ENCODE measurements around the gene TSKS. TPM values are rescaled to one million over a fixed set of nuclear protein-coding genes. Genes with fewer than 3 reads are reported as not detected.

TSKS gene
- polyA plus RNA-seq, 12 donors, result 0.14 to 1.4 (median 0.50) TPM; not detected in 2

Other genes starting within 250 kb of the TSKS start
- gene RCN3, start 235.3 kb downstream of the TSKS start, polyA plus RNA-seq (ENCODE audit: insufficient read length in 12 of 12), result 100 to 1,000 TPM in 1 of 12 donors, 10 to 100 TPM in 10, not detected in 1; 34.9 to 102 (median 45.9) TPM
- 10 to 100 TPM in 11 of 12 donors, not detected in 1; 25.7 to 60.7 (median 52.9) TPM for gene NOSIP, start 182.8 kb downstream of the TSKS start, polyA plus RNA-seq (ENCODE audit: insufficient read length in 12 of 12)
- 1 to 10 TPM in 3 of 12 donors, under 1 TPM in 7, not detected in 2; 0.17 to 3.1 (median 0.61) TPM for gene PRRG2, start 182.0 kb downstream of the TSKS start, polyA plus RNA-seq (ENCODE audit: insufficient read length in 12 of 12)
- gene PRR12, start 172.1 kb downstream of the TSKS start, polyA plus RNA-seq (ENCODE audit: insufficient read length in 12 of 12), result 10 to 100 TPM in 11 of 12 donors, not detected in 1; 11.6 to 25.6 (median 14.3) TPM
- gene RRAS, start 123.2 kb downstream of the TSKS start, polyA plus RNA-seq (ENCODE audit: insufficient read length in 12 of 12), result 10 to 100 TPM in 11 of 12 donors, not detected in 1; 24.2 to 56.9 (median 28.4) TPM
- gene SCAF1, start 121.1 kb downstream of the TSKS start, polyA plus RNA-seq (ENCODE audit: insufficient read length in 12 of 12), result 10 to 100 TPM in 11 of 12 donors, not detected in 1; 15.6 to 44.2 (median 23.6) TPM
- 10 to 100 TPM in 11 of 12 donors, not detected in 1; 26.2 to 59.4 (median 30.9) TPM for gene IRF3, start 97.4 kb downstream of the TSKS start, polyA plus RNA-seq (ENCODE audit: insufficient read length in 12 of 12)
- gene BCL2L12, start 97.4 kb downstream of the TSKS start, polyA plus RNA-seq (ENCODE audit: insufficient read length in 12 of 12), result 10 to 100 TPM in 11 of 12 donors, not detected in 1; 19.7 to 31.1 (median 25.5) TPM
- 100 to 1,000 TPM in 11 of 12 donors, not detected in 1; 158 to 200 (median 173) TPM for gene PRMT1, start 86.0 kb downstream of the TSKS start, polyA plus RNA-seq (ENCODE audit: insufficient read length in 12 of 12)
- 1 to 10 TPM in 6 of 12 donors, under 1 TPM in 4, not detected in 2; 0.78 to 1.5 (median 1.1) TPM for gene ADM5, start 73.7 kb downstream of the TSKS start, polyA plus RNA-seq (ENCODE audit: insufficient read length in 12 of 12)
- gene CPT1C, start 72.2 kb downstream of the TSKS start, polyA plus RNA-seq (ENCODE audit: insufficient read length in 12 of 12), result 10 to 100 TPM in 5 of 12 donors, 1 to 10 TPM in 5, not detected in 2; 5.6 to 14.2 (median 9.9) TPM
- gene AP2A1, start 3.7 kb upstream of the TSKS start, polyA plus RNA-seq (ENCODE audit: insufficient read length in 12 of 12), result 10 to 100 TPM in 11 of 12 donors, not detected in 1; 44.1 to 78.6 (median 47.9) TPM
- gene FUZ, start 50.0 kb upstream of the TSKS start, polyA plus RNA-seq (ENCODE audit: insufficient read length in 12 of 12), result 10 to 100 TPM in 11 of 12 donors, not detected in 1; 11.8 to 41.9 (median 16.0) TPM
- gene MED25, start 55.0 kb upstream of the TSKS start, polyA plus RNA-seq (ENCODE audit: insufficient read length in 12 of 12), result 10 to 100 TPM in 11 of 12 donors, not detected in 1; 26.4 to 44.2 (median 29.5) TPM
- gene PTOV1, start 87.9 kb upstream of the TSKS start, polyA plus RNA-seq (ENCODE audit: insufficient read length in 12 of 12), result 100 to 1,000 TPM in 11 of 12 donors, not detected in 1; 143 to 230 (median 174) TPM
- gene PNKP, start 104.3 kb upstream of the TSKS start, polyA plus RNA-seq (ENCODE audit: insufficient read length in 12 of 12), result 10 to 100 TPM in 11 of 12 donors, not detected in 1; 17.2 to 73.0 (median 28.5) TPM
- 100 to 1,000 TPM in 1 of 12 donors, 10 to 100 TPM in 11; 26.0 to 219 (median 30.8) TPM for gene AKT1S1, start 114.0 kb upstream of the TSKS start, polyA plus RNA-seq (ENCODE audit: insufficient read length in 12 of 12)
- gene TBC1D17, start 114.4 kb upstream of the TSKS start, polyA plus RNA-seq (ENCODE audit: insufficient read length in 12 of 12), result 10 to 100 TPM in 11 of 12 donors, not detected in 1; 25.8 to 44.9 (median 32.5) TPM
- 1 to 10 TPM in 4 of 12 donors, under 1 TPM in 6, not detected in 2; 0.26 to 2.5 (median 0.94) TPM for gene IL4I1, start 133.6 kb upstream of the TSKS start, polyA plus RNA-seq (ENCODE audit: insufficient read length in 12 of 12)
- 10 to 100 TPM in 11 of 12 donors, not detected in 1; 13.1 to 40.2 (median 26.6) TPM for gene ATF5, start 165.9 kb upstream of the TSKS start, polyA plus RNA-seq (ENCODE audit: insufficient read length in 12 of 12)
- 100 to 1,000 TPM in 1 of 12 donors, 10 to 100 TPM in 11; 43.9 to 530 (median 54.9) TPM for gene NUP62, start 166.2 kb upstream of the TSKS start, polyA plus RNA-seq (ENCODE audit: insufficient read length in 12 of 12)
- 1 to 10 TPM in 3 of 12 donors, under 1 TPM in 8, not detected in 1; 0.48 to 5.5 (median 0.77) TPM for gene SIGLEC11, start 197.9 kb upstream of the TSKS start, polyA plus RNA-seq (ENCODE audit: insufficient read length in 12 of 12)

Measured in muscle of arm (tissue), 12 donors.